Vagina (tissue), 2 donors: ENCODE data around the gene NEAT1. TPM values are rescaled to one million over a fixed set of nuclear protein-coding genes. Genes with fewer than 3 reads are reported as not detected.

ENCODE experiments used
- DNase-seq, 2 donors: peaks; one replicate each; pipeline ENCODE4 v3.0.0-alpha.2; 2017; ENCODE audit errors: extremely low spot score in 2 of 2
- H3K27ac ChIP-seq: fragments of 200-600 bp; sonication (generic); one replicate; pipeline ENCODE4 v1.5.1; 2019
- H3K27me3 ChIP-seq: fragments of 200-600 bp; sonication (generic); one replicate; pipeline ENCODE4 v1.5.1; 2019
- H3K36me3 ChIP-seq, 2 donors: fragments of 200-600 bp; sonication (generic); one replicate each; pipeline ENCODE4 v1.5.1; 2017 to 2019
- H3K4me1 ChIP-seq: fragments of 200-600 bp; sonication (generic); one replicate; pipeline ENCODE4 v1.5.1; 2019
- H3K4me3 ChIP-seq, 2 donors: fragments of 200-600 bp; sonication (generic); 1 replicate in 1 of 2; 2 replicates in 1 of 2; pipeline ENCODE4 v1.5.1; 2016 to 2019
- H3K9me3 ChIP-seq: fragments of 200-600 bp; sonication (generic); one replicate; pipeline ENCODE4 v1.5.1; 2019
- CTCF ChIP-seq, 3 experiments: fragments of 450-650 bp in 2 of 3; fragments of 200-600 bp in 1 of 3; sonication (generic) in 1 of 3; IDR thresholded peaks; one replicate each; pipeline ENCODE4 v1.5.1; 2017 to 2019; ENCODE audit warnings: antibody characterized with exemption in 3 of 3, mild to moderate bottlenecking in 2 of 3, moderate library complexity in 2 of 3
- POLR2A ChIP-seq, 2 donors: fragments of 450-650 bp; IDR thresholded peaks; one replicate each; pipeline ENCODE4 v1.6.1; 2017; ENCODE audit warnings: antibody characterized with exemption in 2 of 2, mild to moderate bottlenecking in 2 of 2, moderate library complexity in 2 of 2
- POLR2AphosphoS5 ChIP-seq, 2 donors: sonication (generic); formaldehyde crosslinking; IDR thresholded peaks; one replicate each; pipeline ENCODE4 v1.9.0; 2017; ENCODE audit warnings: antibody characterized with exemption in 2 of 2, mild to moderate bottlenecking in 2 of 2, low read depth in 1 of 2; ENCODE audit not compliant: insufficient read depth in 1 of 2
- intact Hi-C: fragments of 100-400 bp; cut with DNase I; formaldehyde crosslinking; loops from one replicate; pipeline ENCODE4 v1.15.1; 2023
- total RNA-seq: library from RNA; depleted of rRNA; stranded (reverse); fragments of >200 nt; gene quantifications from one replicate; pipeline ENCODE4 v1.2.3, GENCODE V29; 2016

The NEAT1 gene
- total RNA-seq, 1 donor from 2014 or later: 857 TPM

- peak overlapping the region; percentile 98 for H3K27ac ChIP-seq
- no peak for DNase-seq
- no peak overlapping the region for H3K4me3 ChIP-seq
- intact Hi-C loops: no loop called here
- no peaks in the 10 kb centered on the region for H3K9me3 ChIP-seq
- TF ChIP-seq CTCF (IDR thresholded peaks at IDR 0.05) (no peak), POLR2AphosphoS5 (IDR thresholded peaks at IDR 0.05; ENCODE audit: insufficient read depth in 1 of 2, low read depth in 1 of 2) (no peak), POLR2A (IDR thresholded peaks at IDR 0.05) (no peak)
- peaks cover 0 to 20% of the 10 kb centered on the region in 2 donors for H3K36me3 ChIP-seq
- H3K4me1 ChIP-seq: peaks cover 85% of the 10 kb centered on the region
- H3K27me3 ChIP-seq: no peaks in the 10 kb centered on the region
Measured at GRCh38 chr11:65388731-65389130, 33.9 kb upstream of the NEAT1 start.

- H3K27ac ChIP-seq: peak overlapping the region; percentile 98
- H3K4me1 ChIP-seq: peaks cover 78% of the 10 kb centered on the region
- H3K36me3 ChIP-seq: peaks cover 0 to 27% of the 10 kb centered on the region in 2 donors
- intact Hi-C loops: no loop called here
- H3K9me3 ChIP-seq: no peaks in the 10 kb centered on the region
- H3K27me3 ChIP-seq: no peaks in the 10 kb centered on the region
- peak overlapping the region in 1 of 2 donors; percentile 13 for H3K4me3 ChIP-seq
- no peak for TF ChIP-seq POLR2A (IDR thresholded peaks at IDR 0.05)
- TF ChIP-seq POLR2AphosphoS5 (IDR thresholded peaks at IDR 0.05; ENCODE audit: insufficient read depth in 1 of 2, low read depth in 1 of 2): no peak
- TF ChIP-seq CTCF (IDR thresholded peaks at IDR 0.05): no peak
- DNase-seq: no peak
Measured at GRCh38 chr11:65389294-65389980, 33.2 kb upstream of the NEAT1 start.

- intact Hi-C loops: no loop called here
- Histone ChIP-seq H3K27ac (peak overlapping the region; percentile 56), H3K36me3 (peaks cover 0 to 36% of the 10 kb centered on the region in 2 donors), H3K4me1 (peaks cover 69% of the 10 kb centered on the region), H3K4me3 (peak overlapping the region; percentile 6 to 22), H3K9me3 (no peaks in the 10 kb centered on the region), H3K27me3 (no peaks in the 10 kb centered on the region)
- TF ChIP-seq POLR2AphosphoS5 (IDR thresholded peaks at IDR 0.05; ENCODE audit: insufficient read depth in 1 of 2, low read depth in 1 of 2): no peak
- TF ChIP-seq POLR2A (IDR thresholded peaks at IDR 0.05): no peak
- TF ChIP-seq CTCF (IDR thresholded peaks at IDR 0.05): no peak
- DNase-seq: no peak
Measured at GRCh38 chr11:65390099-65390941, 32.3 kb upstream of the NEAT1 start.

GRCh38 chr11:65390996-65391395, 31.6 kb upstream of the NEAT1 start:
- H3K4me1 ChIP-seq: peaks cover 62% of the 10 kb centered on the region
- no peak for DNase-seq
- peaks cover 0 to 41% of the 10 kb centered on the region in 2 donors for H3K36me3 ChIP-seq
- peak overlapping the region; percentile 56 for H3K27ac ChIP-seq
- TF ChIP-seq CTCF (IDR thresholded peaks at IDR 0.05) (no peak), POLR2A (IDR thresholded peaks at IDR 0.05) (no peak), POLR2AphosphoS5 (IDR thresholded peaks at IDR 0.05; ENCODE audit: insufficient read depth in 1 of 2, low read depth in 1 of 2) (no peak)
- intact Hi-C loops: no loop called here
- H3K27me3 ChIP-seq: no peaks in the 10 kb centered on the region
- H3K9me3 ChIP-seq: no peaks in the 10 kb centered on the region
- H3K4me3 ChIP-seq: peak overlapping the region; percentile 6 to 22
